HG02938 (cell line): ENCODE measurements around the gene TRIM45.
"Not testable (repeated sequence)": the region's sequence is repeated elsewhere in the genome, so short reads cannot be mapped to it uniquely, and the experiment has no call there.

Experiments
- ATAC-seq: cut with Tn5 transposase; IDR thresholded peaks from one replicate; pipeline ENCODE4 v1.9.1; 2021; ENCODE audit warnings: mild to moderate bottlenecking, moderate library complexity; ENCODE audit not compliant: unreplicated experiment

The TRIM45 gene

DNA sequence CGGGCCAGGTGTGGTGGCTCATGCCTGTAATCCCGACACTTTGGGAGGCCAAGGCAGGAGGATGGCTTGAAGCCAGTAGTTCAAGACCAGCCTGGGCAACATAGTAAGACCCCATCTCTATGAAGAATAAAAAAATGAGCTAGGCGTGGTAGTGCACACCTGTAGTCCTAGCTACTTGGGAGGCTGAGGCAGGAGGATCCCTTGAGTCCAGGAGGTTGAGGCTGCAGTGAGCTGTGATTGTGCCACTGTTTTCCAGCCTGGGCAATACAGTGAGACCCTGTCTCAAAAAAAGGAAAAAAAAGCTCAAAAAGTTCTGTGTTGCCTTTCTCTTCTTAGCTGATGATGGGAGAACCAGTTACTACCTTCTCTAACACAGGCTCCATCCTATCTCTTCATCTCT lies 19.7 kb downstream of the TRIM45 start:
- ATAC-seq: not testable (repeated sequence)

DNA sequence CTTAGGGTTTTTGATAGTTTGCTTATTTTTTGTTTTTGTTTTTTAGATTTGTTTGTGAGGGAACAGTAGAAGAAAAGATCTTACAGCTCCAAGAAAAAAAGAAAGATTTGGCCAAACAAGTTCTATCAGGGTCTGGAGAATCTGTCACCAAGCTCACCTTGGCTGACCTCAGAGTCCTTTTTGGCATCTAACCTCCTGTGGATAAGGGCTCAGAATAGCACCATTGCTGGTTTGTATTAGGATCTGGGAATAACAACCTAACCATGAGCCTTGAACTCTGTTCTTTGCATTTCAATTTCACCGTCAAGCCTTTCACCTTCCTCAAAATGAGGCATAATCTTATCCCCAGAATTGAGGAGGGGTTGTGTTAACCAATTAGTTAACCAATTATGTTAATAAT lies 20.2 kb downstream of the TRIM45 start:
- no peak for ATAC-seq

DNA sequence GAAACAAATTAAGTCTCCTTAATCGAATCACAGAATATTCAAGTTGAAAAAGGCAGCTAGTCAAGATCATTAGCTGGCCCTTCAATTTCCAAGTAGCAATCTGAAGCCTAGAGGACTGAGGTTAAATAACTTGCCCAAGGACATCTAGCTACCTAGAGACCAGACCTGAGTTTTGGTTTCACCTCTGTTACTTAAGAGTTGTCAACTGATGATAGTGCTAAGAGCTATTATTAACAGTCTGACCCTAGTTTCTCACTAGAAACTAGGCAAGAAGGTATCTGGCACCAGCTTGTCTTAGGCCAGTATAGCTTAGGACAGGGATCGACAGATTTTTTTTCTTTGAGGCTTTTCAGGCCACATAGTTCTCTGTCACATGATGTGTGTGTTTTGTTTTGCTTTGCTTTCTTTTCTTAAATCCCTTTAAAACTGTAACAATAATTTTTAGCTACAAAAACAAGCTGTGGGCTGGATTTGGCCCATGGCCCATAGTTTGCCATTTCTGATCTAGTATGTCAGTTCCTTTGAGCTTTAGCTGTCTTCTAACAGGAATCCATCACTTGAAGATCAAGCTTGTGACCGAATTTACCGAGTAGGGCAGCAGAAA lies 23.2 kb downstream of the TRIM45 start:
- ATAC-seq: no peak

GRCh38 chr1:117097443-117097842 lies 24.1 kb downstream of the TRIM45 start:
- no peak for ATAC-seq

DNA sequence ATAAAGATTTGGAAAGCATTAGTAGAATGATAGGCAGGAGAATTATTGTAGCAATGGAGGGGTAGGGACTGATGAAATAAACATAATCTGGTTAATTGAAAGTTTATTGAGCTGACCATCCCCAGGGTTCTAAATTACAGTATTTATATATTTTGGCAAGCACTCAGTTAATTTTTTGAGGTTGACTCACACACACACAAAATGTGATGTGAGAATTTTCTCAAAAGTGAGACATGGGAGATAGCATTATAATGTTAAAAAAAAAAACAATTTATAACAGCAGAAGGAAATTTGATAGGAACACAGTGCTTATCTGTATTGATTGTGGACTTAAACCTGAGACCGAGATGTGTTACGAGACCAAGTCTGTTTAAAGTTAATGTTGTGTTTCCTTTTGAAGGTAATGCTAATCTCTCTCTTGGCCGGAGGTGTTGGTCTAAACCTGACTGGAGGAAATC lies 24.6 kb downstream of the TRIM45 start:
- no peak for ATAC-seq

GRCh38 chr1:117094841-117095604 lies 26.5 kb downstream of the TRIM45 start:
- no peak for ATAC-seq

DNA sequence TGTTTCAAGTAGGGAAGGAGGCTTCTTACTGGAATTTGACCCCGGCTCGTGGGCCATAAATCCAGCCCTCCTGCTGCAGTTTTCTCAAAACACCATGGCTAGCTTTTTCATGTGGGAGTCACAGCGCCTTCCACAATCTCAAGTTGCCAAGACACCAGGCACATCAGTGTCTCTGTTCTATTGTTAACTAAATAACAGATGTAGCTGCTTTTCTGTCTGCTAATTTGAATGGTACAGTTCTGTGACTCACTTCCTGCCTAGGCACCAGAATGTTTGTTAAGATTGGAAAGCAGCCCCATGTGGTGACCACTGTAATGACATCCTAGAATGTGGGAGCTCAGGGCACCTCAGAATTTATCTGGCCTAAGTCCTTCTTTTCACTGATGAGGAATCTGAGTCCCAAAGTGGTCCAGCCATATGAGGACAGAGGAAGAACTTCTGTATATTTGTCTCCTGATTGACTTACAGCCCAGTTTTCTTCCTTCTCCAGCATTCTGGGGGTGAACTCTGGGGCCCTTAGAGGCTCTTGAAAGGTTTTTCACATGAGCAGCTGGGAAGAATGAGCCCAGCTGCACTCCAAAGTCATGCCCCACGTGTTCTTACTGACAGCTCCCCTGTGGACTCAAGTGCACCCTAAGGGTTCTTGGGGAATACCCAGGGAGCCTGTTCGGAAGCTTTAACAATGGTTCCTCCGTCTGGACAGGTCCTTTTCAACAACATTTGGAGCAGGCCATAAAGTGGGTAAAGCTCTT lies 27.5 kb downstream of the TRIM45 start:
- ATAC-seq: peak; percentile 91

GRCh38 chr1:117093091-117093534 lies 28.4 kb downstream of the TRIM45 start:
- ATAC-seq: no peak

GRCh38 chr1:117092594-117092993 lies 29.0 kb downstream of the TRIM45 start:
- no peak for ATAC-seq

DNA sequence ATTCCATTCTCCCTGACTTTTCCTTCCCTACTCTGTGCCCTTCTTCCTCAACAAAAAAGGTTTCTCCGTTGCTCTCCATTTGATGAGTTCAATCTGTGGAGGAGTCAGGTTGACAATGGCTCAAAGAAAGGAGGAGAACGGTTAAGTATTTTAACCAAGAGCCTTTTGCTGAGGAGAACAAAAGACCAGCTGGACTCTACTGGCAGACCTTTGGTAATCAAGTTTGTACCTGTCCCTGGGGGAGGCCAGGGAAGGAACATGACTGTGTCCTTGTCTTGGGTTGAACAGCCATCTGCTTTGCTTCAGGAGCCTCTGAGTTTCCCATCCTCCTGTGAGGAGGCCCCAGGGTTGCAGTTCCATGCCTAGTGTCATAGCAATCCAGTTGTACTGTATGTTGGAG lies 31.6 kb downstream of the TRIM45 start:
- ATAC-seq: no peak

GRCh38 chr1:117087686-117088085 lies 33.9 kb downstream of the TRIM45 start:
- ATAC-seq: no peak

DNA sequence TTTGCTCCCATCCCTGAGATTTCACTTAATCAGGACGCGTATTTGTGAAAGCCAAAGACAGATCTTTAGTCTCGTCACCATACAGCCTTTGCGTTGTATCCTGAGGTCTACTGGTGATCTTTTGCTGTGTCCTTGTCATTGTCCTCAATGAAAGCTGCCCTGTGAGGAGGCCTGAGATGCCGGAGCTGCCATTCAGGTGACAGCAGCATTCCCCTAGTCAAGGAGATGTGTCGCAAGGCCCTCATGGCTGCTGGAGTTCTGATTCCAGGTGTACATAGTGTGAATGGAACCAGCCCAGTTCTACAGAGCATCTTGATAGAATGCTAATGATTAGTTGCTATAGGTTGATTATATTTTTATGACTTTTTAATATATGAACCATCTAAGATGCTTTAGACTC lies 37.3 kb downstream of the TRIM45 start:
- ATAC-seq: no peak

GRCh38 chr1:117079737-117080136 lies 41.8 kb downstream of the TRIM45 start:
- ATAC-seq: no peak

DNA sequence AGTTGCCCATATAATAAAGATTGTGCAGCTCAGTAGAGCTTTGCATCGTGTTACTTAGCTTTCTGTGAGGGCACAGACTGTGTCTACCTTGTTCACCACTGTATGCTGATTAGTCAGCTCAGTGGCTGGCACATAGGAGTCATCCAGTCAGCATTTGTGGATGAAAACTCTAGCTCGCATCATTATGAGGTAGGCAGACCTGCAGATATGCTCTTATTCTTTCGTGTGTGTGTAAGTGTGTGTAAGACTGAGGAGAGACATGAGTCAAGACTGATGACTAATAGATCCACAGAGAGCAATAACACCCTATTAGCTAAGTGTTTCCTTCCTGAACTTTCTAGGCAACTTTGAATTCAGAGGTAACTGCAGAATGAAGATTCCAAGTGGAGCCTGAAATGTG lies 44.3 kb downstream of the TRIM45 start:
- no peak for ATAC-seq

GRCh38 chr1:117076648-117077047 lies 44.9 kb downstream of the TRIM45 start:
- ATAC-seq: no peak

DNA sequence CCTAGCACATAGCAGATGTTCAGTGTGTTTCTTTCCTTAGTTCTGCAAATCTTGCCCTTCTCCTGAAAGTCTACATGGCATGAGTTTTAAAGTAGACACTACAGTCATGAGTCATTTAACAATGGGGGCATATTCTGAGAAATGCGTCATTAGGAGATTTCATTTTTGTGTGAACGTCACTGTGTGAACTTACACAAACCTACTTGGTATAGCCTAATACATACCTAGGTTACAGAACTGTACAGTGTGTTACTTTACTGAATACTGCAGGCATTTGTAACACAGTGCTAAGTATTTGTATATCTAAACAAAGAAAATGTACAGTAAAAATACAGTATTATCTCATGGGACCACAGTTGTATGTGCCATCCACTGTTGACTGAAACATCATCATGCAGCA lies 51.4 kb downstream of the TRIM45 start:
- no peak for ATAC-seq

GRCh38 chr1:117069220-117069844 lies 52.2 kb downstream of the TRIM45 start:
- no peak for ATAC-seq

GRCh38 chr1:117068580-117068979 lies 53.0 kb downstream of the TRIM45 start:
- ATAC-seq: no peak

- no peak for ATAC-seq
Observed at GRCh38 chr1:117067533-117068370, 53.8 kb downstream of the TRIM45 start.

DNA sequence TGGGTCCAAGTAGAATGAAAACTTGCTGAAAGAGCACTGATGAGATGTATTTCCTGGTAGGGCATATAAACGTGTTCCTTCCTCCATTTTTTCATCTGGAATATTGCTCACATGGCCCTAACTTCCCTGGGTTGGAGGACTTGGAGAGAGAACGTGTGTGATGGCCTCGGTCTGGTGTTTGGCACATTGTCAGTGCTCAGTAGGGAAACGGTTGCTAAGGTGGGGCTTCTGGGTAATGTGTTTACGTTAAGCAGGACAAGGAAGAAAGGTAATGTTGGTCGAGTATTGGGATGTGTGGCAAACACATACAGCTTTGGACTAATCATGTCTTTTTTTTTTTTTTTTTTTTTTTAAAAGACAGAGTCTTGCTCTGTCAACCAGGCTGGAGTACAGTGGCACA lies 55.2 kb downstream of the TRIM45 start:
- ATAC-seq: no peak
